ENCODE results near the gene BNIP3.
"Not testable (repeated sequence)": the region's sequence is repeated elsewhere in the genome, so short reads cannot be mapped to it uniquely, and the experiment has no call there.

Gene BNIP3

GRCh38 chr10:131928248-131929095 is 53.3 kb downstream of the BNIP3 start:
- DNase-seq = no peak

- no peak for DNase-seq
These were observed 54.8 kb downstream of the BNIP3 start for GRCh38 chr10:131926743-131927595.

GRCh38 chr10:131926253-131926652 is 55.5 kb downstream of the BNIP3 start:
- DNase-seq = no peak

GRCh38 chr10:131925716-131926115 is 56.0 kb downstream of the BNIP3 start:
- DNase-seq = no peak

GRCh38 chr10:131925011-131925649 is 56.6 kb downstream of the BNIP3 start:
- DNase-seq = no peak

DNA sequence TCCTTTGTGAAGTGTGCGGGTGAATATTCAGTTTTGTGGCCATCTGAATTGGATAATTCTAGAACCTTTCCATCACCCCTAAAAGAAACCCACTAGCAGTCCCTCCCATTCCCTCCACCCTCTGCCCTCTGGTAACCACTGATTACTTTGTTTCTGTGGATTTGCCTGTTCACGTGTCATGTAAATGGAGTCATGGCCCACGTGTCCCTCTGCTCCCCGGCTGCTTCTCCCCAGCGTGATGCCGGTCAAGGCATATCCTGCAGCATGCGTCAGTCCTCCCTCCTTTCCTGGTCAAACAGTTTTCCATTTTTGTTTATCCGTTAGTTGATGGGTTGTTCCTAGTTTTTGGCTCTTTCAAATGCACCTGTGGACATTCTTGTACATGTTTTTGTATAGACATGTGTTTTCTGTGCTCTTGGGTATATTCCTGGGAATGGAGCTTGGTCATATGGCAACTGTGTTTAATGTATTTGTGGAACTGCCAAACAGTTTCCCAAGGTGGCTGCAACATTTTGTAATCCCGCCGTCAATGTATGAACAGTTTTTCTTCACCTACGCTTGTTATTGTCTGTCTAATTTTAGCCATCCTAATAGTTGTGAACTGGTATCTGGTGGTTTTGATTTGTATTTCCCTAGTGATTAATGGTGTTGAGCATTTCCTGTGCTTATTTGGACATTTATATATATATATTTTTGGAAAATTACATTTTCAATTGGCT is 58.5 kb downstream of the BNIP3 start:
- no peak for DNase-seq

- DNase-seq = no peak
These were observed 60.5 kb downstream of the BNIP3 start for GRCh38 chr10:131921184-131921583.

DNA sequence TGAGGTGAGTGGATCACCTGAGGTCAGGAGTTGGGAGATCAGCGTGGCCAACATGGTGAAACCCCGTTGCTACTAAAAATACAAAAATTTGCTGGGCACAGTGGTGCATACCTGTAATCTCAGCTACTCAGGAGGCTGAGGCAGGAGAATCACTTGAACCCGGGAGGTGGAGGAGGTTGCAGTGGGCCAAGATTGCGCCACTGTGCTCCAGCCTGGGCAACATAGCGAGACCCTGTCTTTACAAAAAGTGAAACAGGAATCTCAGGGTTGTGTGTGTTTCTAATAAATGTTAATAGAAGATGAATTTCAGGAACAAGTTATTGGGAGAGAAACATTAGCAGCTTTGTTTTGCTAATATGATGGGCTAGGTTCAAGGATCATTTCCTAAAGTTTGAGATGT is 61.0 kb downstream of the BNIP3 start:
- no peak for DNase-seq

- DNase-seq = no peak
These were observed 61.6 kb downstream of the BNIP3 start for GRCh38 chr10:131920151-131920550.

GRCh38 chr10:131919461-131919860 is 62.3 kb downstream of the BNIP3 start:
- DNase-seq = not testable (repeated sequence)

Measured in activated CD4-positive, alpha-beta T cell treated with anti-CD3 and anti-CD28 coated beads for 1 hour (primary cell).